OCI-LY3 (cell line): ENCODE results near the gene SMIM14.
"Not testable (repeated sequence)": the region's sequence is repeated elsewhere in the genome, so short reads cannot be mapped to it uniquely, and the experiment has no call there.

ENCODE experiments used
- H2AFZ ChIP-seq: fragments of 200-600, 300-600 bp; shearing (Covaris generic); 2 replicates; pipeline ENCODE4 v1.6.0; 2014; ENCODE audit warnings: antibody characterized with exemption, low read depth, low read length
- H3K27ac ChIP-seq: fragments of 200-600, 300-600 bp; sonication (generic); 2 replicates; pipeline ENCODE4 v1.5.1; 2014; ENCODE audit warnings: mild to moderate bottlenecking, low read length, moderate library complexity, mixed read lengths
- H3K27me3 ChIP-seq: fragments of 200-600, 300-600 bp; sonication (generic); 2 replicates; pipeline ENCODE4 v1.6.1; 2014; ENCODE audit warnings: low read depth, low read length, mixed read lengths
- H3K36me3 ChIP-seq: fragments of 200-600, 300-600 bp; sonication (generic); replicated peaks from 2 replicates; pipeline ENCODE3; 2014; ENCODE audit warnings: low read depth, low read length, mixed read lengths
- H3K4me1 ChIP-seq: fragments of 300-600, 200-600 bp; sonication (generic); 2 replicates; pipeline ENCODE4 v1.6.1; 2014; ENCODE audit warnings: low read length, mixed read lengths
- H3K4me2 ChIP-seq: fragments of 200-600, 300-600 bp; sonication (generic); 2 replicates; pipeline ENCODE4 v1.6.1; 2014; ENCODE audit warnings: low read length, mixed read lengths
- H3K4me3 ChIP-seq: fragments of 300-600, 200-600 bp; sonication (generic); 2 replicates; pipeline ENCODE4 v1.5.1; 2014; ENCODE audit warnings: antibody characterized with exemption, mild to moderate bottlenecking, low read length, moderate library complexity
- H3K79me2 ChIP-seq: fragments of 300-600, 200-600 bp; shearing (Covaris generic); 2 replicates; pipeline ENCODE4 v1.6.1; 2014; ENCODE audit warnings: mild to moderate bottlenecking, low read length, mixed read lengths
- H3K9ac ChIP-seq: fragments of 300-600, 200-600 bp; shearing (Covaris generic); 2 replicates; pipeline ENCODE4 v1.6.0; 2014; ENCODE audit warnings: mild to moderate bottlenecking, low read length, moderate library complexity
- H3K9me3 ChIP-seq: fragments of 200-600, 300-600 bp; shearing (Covaris generic); 2 replicates; pipeline ENCODE4 v1.6.1; 2014; ENCODE audit warnings: low read length, mixed read lengths; ENCODE audit not compliant: insufficient read depth
- H4K20me1 ChIP-seq: fragments of 200-600, 300-600 bp; sonication (generic); 2 replicates; pipeline ENCODE4 v1.6.1; 2016; ENCODE audit warnings: low read length, mixed read lengths; ENCODE audit not compliant: insufficient read depth
- EZH2phosphoT487 ChIP-seq: fragments of 200-600 bp; shearing (Covaris generic); IDR thresholded peaks from 2 replicates; pipeline ENCODE4 v1.6.1; 2018; ENCODE audit warnings: antibody characterized with exemption, mixed run types, low read depth
- TF ChIP-seq, protein P1 (sequence below): fragments of 200-600, 300-600 bp; sonication (generic); IDR thresholded peaks from 2 replicates; pipeline ENCODE4 v1.5.1; 2014; ENCODE audit warnings: antibody characterized with exemption, low read length, low read depth

SMIM14 gene

GRCh38 chr4:39657465-39657864 is 18.8 kb upstream of the SMIM14 start:
- Histone ChIP-seq H3K79me2 (no peaks in the 10 kb centered on the region), H3K4me1 (peaks cover 55% of the 10 kb centered on the region), H3K9me3 (no peaks in the 10 kb centered on the region), H3K27ac (peak overlapping the region; percentile 88), H3K4me2 (peak overlapping the region; percentile 73), H4K20me1 (no peaks in the 10 kb centered on the region), H3K27me3 (no peaks in the 10 kb centered on the region), H3K4me3 (peak overlapping the region; percentile 52), H2AFZ (0 out of 2 replicates have a peak overlapping the region, but pooled peaks have one; percentile 6), H3K9ac (peak overlapping the region; percentile 56; the same call in 1 of the 2 replicates), H3K36me3 (no peaks in the 10 kb centered on the region)
- no peak for TF ChIP-seq EZH2phosphoT487
- TF ChIP-seq, protein P1, sequence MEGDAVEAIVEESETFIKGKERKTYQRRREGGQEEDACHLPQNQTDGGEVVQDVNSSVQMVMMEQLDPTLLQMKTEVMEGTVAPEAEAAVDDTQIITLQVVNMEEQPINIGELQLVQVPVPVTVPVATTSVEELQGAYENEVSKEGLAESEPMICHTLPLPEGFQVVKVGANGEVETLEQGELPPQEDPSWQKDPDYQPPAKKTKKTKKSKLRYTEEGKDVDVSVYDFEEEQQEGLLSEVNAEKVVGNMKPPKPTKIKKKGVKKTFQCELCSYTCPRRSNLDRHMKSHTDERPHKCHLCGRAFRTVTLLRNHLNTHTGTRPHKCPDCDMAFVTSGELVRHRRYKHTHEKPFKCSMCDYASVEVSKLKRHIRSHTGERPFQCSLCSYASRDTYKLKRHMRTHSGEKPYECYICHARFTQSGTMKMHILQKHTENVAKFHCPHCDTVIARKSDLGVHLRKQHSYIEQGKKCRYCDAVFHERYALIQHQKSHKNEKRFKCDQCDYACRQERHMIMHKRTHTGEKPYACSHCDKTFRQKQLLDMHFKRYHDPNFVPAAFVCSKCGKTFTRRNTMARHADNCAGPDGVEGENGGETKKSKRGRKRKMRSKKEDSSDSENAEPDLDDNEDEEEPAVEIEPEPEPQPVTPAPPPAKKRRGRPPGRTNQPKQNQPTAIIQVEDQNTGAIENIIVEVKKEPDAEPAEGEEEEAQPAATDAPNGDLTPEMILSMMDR = no peak

DNA sequence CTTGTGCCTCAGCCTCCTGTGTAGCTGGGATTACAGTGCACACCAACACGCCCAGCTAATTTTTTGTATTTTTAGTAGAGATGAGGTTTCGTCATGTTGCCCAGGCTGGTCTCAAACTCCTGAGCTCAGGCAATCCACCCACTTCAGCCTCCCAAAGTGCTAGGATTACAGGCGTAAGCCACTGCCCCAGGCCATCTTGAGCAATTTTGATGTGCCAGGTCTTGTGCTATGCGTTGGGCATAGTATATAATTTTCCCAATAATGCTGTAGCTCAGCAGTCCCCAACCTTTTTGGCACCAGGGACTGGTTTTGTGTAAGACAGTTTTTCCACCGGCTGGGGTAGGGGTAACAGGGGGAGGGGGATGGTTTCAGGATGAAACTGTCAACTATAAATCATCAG is 18.0 kb upstream of the SMIM14 start:
- Histone ChIP-seq H2AFZ (peak overlapping the region; percentile 39; the same call in 1 of the 2 replicates), H3K4me1 (peaks cover 55% of the 10 kb centered on the region), H3K4me2 (peak overlapping the region; percentile 73), H3K4me3 (peak overlapping the region; percentile 52), H3K27ac (peak overlapping the region; percentile 88), H3K9ac (peak overlapping the region; percentile 56; the same call in 1 of the 2 replicates)
- H3K9me3 ChIP-seq, H3K36me3 ChIP-seq, H4K20me1 ChIP-seq, H3K79me2 ChIP-seq, H3K27me3 ChIP-seq: not testable (repeated sequence)

GRCh38 chr4:39655876-39656275 is 17.2 kb upstream of the SMIM14 start:
- H3K36me3 ChIP-seq = no peaks in the 10 kb centered on the region
- H3K4me3 ChIP-seq = peak overlapping the region; percentile 10; the same call in 1 of the 2 replicates
- TF ChIP-seq EZH2phosphoT487 = no peak
- TF ChIP-seq, protein P1 = no peak
- H3K27me3 ChIP-seq = no peaks in the 10 kb centered on the region
- no peaks in the 10 kb centered on the region for H3K79me2 ChIP-seq
- peak overlapping the region; percentile 56; the same call in 1 of the 2 replicates for H3K9ac ChIP-seq
- H4K20me1 ChIP-seq = no peaks in the 10 kb centered on the region
- no peaks in the 10 kb centered on the region for H3K9me3 ChIP-seq
- no peak overlapping the region for H2AFZ ChIP-seq
- H3K4me2 ChIP-seq = peak overlapping the region; percentile 63
- H3K27ac ChIP-seq = peak overlapping the region; percentile 88
- peaks cover 55% of the 10 kb centered on the region for H3K4me1 ChIP-seq

- Histone ChIP-seq H4K20me1 (no peaks in the 10 kb centered on the region), H3K9me3 (no peaks in the 10 kb centered on the region), H3K79me2 (no peaks in the 10 kb centered on the region), H2AFZ (no peak overlapping the region), H3K36me3 (no peaks in the 10 kb centered on the region), H3K4me2 (peak overlapping the region; percentile 63), H3K4me3 (peak overlapping the region; percentile 8; the same call in 1 of the 2 replicates), H3K27ac (peak overlapping the region; percentile 88), H3K4me1 (peaks cover 55% of the 10 kb centered on the region), H3K27me3 (no peaks in the 10 kb centered on the region), H3K9ac (peak overlapping the region; percentile 37; the same call in 1 of the 2 replicates)
- no peak for TF ChIP-seq EZH2phosphoT487
- TF ChIP-seq, protein P1 = no peak
Measured at GRCh38 chr4:39655211-39655610, 16.5 kb upstream of the SMIM14 start.

GRCh38 chr4:39651586-39651985 is 12.9 kb upstream of the SMIM14 start:
- H3K4me1 ChIP-seq = peaks cover 34% of the 10 kb centered on the region
- H3K9ac ChIP-seq, H3K9me3 ChIP-seq, H3K4me3 ChIP-seq, H4K20me1 ChIP-seq, H3K79me2 ChIP-seq, H3K27ac ChIP-seq, H3K27me3 ChIP-seq, H2AFZ ChIP-seq, H3K36me3 ChIP-seq, H3K4me2 ChIP-seq: not testable (repeated sequence)
